ENCODE data around the gene IL11RA.

IL11RA gene

DNA sequence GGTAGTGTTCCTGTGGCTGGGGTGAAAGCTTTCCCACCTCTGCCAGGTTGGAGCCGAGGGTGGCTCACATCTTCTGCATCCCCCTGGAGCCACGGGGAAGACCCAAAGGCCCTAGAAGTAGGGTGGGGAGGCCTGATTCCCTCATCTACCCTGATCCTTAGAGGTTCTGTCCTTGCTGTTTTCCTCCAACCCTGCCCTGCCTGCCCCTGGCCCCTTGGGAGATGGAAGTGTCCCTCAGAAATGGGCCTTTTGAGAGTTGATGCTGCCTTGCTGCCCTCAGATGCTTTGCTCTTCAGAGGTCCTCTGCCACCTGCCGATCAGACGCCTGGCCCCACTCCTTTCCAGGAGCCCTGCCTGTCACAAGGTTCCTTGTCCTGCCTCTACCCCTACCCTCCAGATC is 32.8 kb downstream of the IL11RA start:
- TF ChIP-seq, protein P1, sequence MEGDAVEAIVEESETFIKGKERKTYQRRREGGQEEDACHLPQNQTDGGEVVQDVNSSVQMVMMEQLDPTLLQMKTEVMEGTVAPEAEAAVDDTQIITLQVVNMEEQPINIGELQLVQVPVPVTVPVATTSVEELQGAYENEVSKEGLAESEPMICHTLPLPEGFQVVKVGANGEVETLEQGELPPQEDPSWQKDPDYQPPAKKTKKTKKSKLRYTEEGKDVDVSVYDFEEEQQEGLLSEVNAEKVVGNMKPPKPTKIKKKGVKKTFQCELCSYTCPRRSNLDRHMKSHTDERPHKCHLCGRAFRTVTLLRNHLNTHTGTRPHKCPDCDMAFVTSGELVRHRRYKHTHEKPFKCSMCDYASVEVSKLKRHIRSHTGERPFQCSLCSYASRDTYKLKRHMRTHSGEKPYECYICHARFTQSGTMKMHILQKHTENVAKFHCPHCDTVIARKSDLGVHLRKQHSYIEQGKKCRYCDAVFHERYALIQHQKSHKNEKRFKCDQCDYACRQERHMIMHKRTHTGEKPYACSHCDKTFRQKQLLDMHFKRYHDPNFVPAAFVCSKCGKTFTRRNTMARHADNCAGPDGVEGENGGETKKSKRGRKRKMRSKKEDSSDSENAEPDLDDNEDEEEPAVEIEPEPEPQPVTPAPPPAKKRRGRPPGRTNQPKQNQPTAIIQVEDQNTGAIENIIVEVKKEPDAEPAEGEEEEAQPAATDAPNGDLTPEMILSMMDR (IDR thresholded peaks at IDR 0.05; ENCODE audit: low read depth, low read length, missing control alignments), result no peak
- in situ Hi-C loops (cut with HindIII; ENCODE audit: low sequenced_read_pairs), result no loop called here
- no peak for DNase-seq (ENCODE audit: low read depth)
- H3K4me3 ChIP-seq (ENCODE audit: low read depth, low read length), result no peak overlapping the region

GRCh38 chr9:34685591-34685990 is 33.6 kb downstream of the IL11RA start:
- TF ChIP-seq, protein P1 (IDR thresholded peaks at IDR 0.05; ENCODE audit: low read depth, low read length, missing control alignments), result no peak
- DNase-seq (ENCODE audit: low read depth), result no peak
- in situ Hi-C loops (cut with HindIII; ENCODE audit: low sequenced_read_pairs), result no loop called here
- no peak overlapping the region for H3K4me3 ChIP-seq (ENCODE audit: low read depth, low read length)

DNA sequence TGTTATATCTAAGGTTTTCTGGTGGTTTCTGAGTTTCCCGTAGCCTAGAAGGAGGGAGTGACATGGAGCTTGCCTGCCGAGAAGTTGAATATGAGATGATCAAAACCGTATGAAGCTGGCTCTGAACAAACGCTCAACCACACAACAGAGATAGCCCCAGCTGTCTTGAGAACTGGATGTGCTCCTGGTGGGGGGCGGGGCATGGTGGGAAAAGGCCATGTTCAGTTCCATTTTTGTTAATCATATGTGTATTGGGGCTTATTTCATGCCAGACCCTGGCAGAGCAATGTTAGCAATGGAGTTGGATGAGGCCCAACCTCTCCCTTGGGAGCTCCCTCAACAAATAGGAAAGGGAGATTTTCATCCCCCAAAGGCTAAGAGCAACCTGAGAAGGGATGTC is 34.2 kb downstream of the IL11RA start:
- DNase-seq (ENCODE audit: low read depth), result no peak
- no peak overlapping the region for H3K4me3 ChIP-seq (ENCODE audit: low read depth, low read length)
- TF ChIP-seq, protein P1 (IDR thresholded peaks at IDR 0.05; ENCODE audit: low read depth, low read length, missing control alignments), result no peak
- in situ Hi-C loops (cut with HindIII; ENCODE audit: low sequenced_read_pairs), result no loop called here

- TF ChIP-seq, protein P1 (IDR thresholded peaks at IDR 0.05; ENCODE audit: low read depth, low read length, missing control alignments), result no peak
- no peak overlapping the region for H3K4me3 ChIP-seq (ENCODE audit: low read depth, low read length)
- in situ Hi-C loops (cut with HindIII; ENCODE audit: low sequenced_read_pairs), result no loop called here
- DNase-seq (ENCODE audit: low read depth), result no peak
Measured at GRCh38 chr9:34686732-34687131, 34.7 kb downstream of the IL11RA start.

- H3K4me3 ChIP-seq (ENCODE audit: low read depth, low read length), result no peak overlapping the region
- no peak for DNase-seq (ENCODE audit: low read depth)
- TF ChIP-seq, protein P1 (IDR thresholded peaks at IDR 0.05; ENCODE audit: low read depth, low read length, missing control alignments), result no peak
- in situ Hi-C loops (cut with HindIII; ENCODE audit: low sequenced_read_pairs), result no loop called here
Measured at GRCh38 chr9:34687276-34688030, 35.5 kb downstream of the IL11RA start.

GRCh38 chr9:34688329-34689115 is 36.5 kb downstream of the IL11RA start:
- DNase-seq (ENCODE audit: low read depth), result no peak
- TF ChIP-seq, protein P1 (IDR thresholded peaks at IDR 0.05; ENCODE audit: low read depth, low read length, missing control alignments), result no peak
- in situ Hi-C loops (cut with HindIII; ENCODE audit: low sequenced_read_pairs), result no loop called here
- H3K4me3 ChIP-seq (ENCODE audit: low read depth, low read length), result no peak overlapping the region

Measured in astrocyte of the cerebellum (primary cell).